Measurements from ENCODE around the gene PITPNM1. TPM values are rescaled to one million over a fixed set of nuclear protein-coding genes. Genes with fewer than 3 reads are reported as not detected.

The PITPNM1 gene
- total RNA-seq, 5 donors from 2014 or later (not counting 1 experiment from before 2014, with no cell fraction given) = 74.2 to 167 (median 149) TPM

DNA sequence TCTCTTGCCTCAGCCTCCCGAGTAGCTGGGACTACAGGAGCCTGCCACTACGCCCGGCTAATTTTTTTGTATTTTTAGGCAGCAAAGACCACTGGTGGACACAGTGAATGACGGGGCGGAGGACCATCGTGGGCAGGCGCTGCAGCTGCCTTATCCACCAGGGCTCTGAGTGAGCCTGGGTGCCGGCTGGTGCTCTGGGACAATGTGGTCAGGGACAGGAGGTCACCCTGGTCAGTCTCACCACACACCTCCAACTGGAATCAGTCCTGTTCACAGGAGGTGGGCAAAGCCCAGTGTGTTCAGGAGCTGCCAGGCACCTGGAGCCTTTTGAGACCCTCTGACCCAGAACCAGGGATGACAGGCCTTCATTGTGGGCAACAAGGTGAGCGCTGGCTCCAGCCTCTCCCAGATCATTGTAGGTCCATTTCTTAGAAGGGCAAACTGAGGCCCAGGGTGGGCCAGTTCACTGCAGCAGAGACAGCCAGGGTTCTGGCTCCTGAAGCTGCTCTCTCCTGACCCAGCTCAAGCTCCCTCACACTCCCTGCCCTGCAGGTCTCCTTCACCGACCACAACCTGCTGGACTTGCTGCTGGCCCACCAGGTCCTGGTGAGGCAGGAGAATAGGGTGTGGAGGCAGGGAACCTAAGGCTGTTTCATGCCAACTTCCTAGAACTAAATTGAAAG is 33.8 kb upstream of the PITPNM1 start:
- no peaks in the 10 kb centered on the region for H3K4me1 Mint-ChIP-seq
- Histone ChIP-seq H3K27ac (ENCODE audit: low read length) (no peak overlapping the region), H3K36me3 (ENCODE audit: control insufficient read depth in 2 of 2, extremely low read depth in 1 of 2, insufficient read depth in 1 of 2, low read length in 1 of 2) (no peaks in the 10 kb centered on the region), H3K9me3 (no peaks in the 10 kb centered on the region), H3K4me3 (ENCODE audit: control insufficient read depth in 1 of 2, extremely low read depth in 1 of 2, low read length in 1 of 2) (no peak overlapping the region), H3K27me3 (replicated peaks in 1 of 2; ENCODE audit: control insufficient read depth in 2 of 2, extremely low read depth in 1 of 2, insufficient read depth in 2 of 2, low read length in 1 of 2) (peaks cover 0 to 16% of the 10 kb centered on the region in 2 experiments), H3K4me1 (ENCODE audit: control insufficient read depth in 1 of 2, extremely low read depth in 1 of 2, insufficient read depth in 2 of 2, low read length in 2 of 2) (no peaks in the 10 kb centered on the region)
- no peak for ATAC-seq (replicated peaks in 1 of 4)
- peaks cover 3 to 4% (median 3%) of the 10 kb centered on the region in 3 donors for H3K9me3 Mint-ChIP-seq
- DNase-seq = no peak
- no peak overlapping the region for H3K27ac Mint-ChIP-seq
- H3K36me3 Mint-ChIP-seq = no peaks in the 10 kb centered on the region
- ChIA-PET POLR2A (no interaction called here), CTCF (interaction anchor here in 1 of 2 donors (0.6 kb wide), 1 partner anchor 117 kb away, joined by 3 read pairs; no protein-coding TSS in a partner anchor)
- 90% methylated on average over 5 of the region's 10 CpGs for WGBS (ENCODE audit: insufficient coverage)
- H3K27me3 Mint-ChIP-seq = peaks cover 0 to 6% of the 10 kb centered on the region in 2 donors
- H3K4me3 Mint-ChIP-seq = no peak overlapping the region

DNA sequence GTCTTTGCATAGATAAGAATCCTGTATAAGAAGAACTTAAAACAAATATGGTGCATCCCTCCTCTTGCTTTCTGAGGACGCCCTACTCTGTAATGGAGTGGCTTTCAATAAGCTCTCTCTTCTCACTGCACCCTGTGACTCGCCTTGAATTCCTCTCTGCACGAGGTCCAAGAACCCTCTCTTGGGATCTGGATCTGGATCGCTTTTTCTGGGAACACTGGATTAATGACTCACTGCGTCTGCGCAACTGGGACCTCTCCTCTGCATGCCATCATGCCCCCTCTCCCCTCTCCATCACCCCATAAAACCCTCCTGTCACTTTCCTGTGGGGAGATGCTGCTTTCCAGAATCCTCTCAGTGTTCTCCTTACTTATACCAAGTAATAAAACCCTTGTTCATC is 33.1 kb upstream of the PITPNM1 start:
- Histone ChIP-seq H3K36me3 (ENCODE audit: control insufficient read depth in 2 of 2, extremely low read depth in 1 of 2, insufficient read depth in 1 of 2, low read length in 1 of 2) (no peaks in the 10 kb centered on the region), H3K27ac (ENCODE audit: low read length) (no peak overlapping the region), H3K27me3 (replicated peaks in 1 of 2; ENCODE audit: control insufficient read depth in 2 of 2, extremely low read depth in 1 of 2, insufficient read depth in 2 of 2, low read length in 1 of 2) (peaks cover 0 to 14% of the 10 kb centered on the region in 2 experiments), H3K4me3 (ENCODE audit: control insufficient read depth in 1 of 2, extremely low read depth in 1 of 2, low read length in 1 of 2) (no peak overlapping the region), H3K4me1 (ENCODE audit: control insufficient read depth in 1 of 2, extremely low read depth in 1 of 2, insufficient read depth in 2 of 2, low read length in 2 of 2) (no peaks in the 10 kb centered on the region), H3K9me3 (no peaks in the 10 kb centered on the region)
- peaks cover 6 to 7% (median 7%) of the 10 kb centered on the region in 3 donors for H3K9me3 Mint-ChIP-seq
- H3K27me3 Mint-ChIP-seq = peaks cover 0 to 9% of the 10 kb centered on the region in 2 donors
- no peak for ATAC-seq (replicated peaks in 1 of 4)
- H3K27ac Mint-ChIP-seq = no peak overlapping the region
- ChIA-PET CTCF (interaction anchor here in 1 of 2 donors (0.6 kb wide), 1 partner anchor 118 kb away, joined by 3 read pairs; no protein-coding TSS in a partner anchor), POLR2A (no interaction called here)
- 75% methylated on average over 6 of the region's 6 CpGs for WGBS (ENCODE audit: insufficient coverage)
- H3K36me3 Mint-ChIP-seq = no peaks in the 10 kb centered on the region
- no peaks in the 10 kb centered on the region for H3K4me1 Mint-ChIP-seq
- no peak overlapping the region for H3K4me3 Mint-ChIP-seq
- DNase-seq = no peak

DNA sequence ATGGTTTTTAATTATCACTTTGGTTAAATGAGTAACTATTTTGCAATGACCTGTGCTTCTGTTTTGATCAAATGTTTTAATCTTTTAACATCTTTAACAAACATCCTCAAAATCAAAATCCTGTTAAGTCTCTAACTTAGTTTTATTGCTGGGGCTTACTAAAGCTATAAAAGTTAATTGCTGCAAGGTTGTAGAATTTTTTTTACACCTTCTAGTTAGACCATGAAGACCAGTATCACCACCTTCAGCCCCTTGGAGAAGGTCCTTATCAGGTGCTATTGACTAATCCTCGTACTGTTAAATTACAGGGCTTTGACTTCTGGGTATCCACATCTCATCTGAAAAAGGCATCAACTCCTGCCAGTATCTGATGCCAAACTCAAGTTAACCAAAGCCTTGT is 30.4 kb upstream of the PITPNM1 start:
- Mint-ChIP-seq H3K27ac (no peak overlapping the region), H3K4me3 (no peak overlapping the region), H3K36me3 (no peaks in the 10 kb centered on the region), H3K27me3 (peaks cover 0 to 9% of the 10 kb centered on the region in 2 donors), H3K9me3 (peaks cover 6 to 7% (median 7%) of the 10 kb centered on the region in 3 donors), H3K4me1 (no peaks in the 10 kb centered on the region)
- 60% methylated on average over 1 of the region's 1 CpG for WGBS (ENCODE audit: insufficient coverage)
- CTCF ChIA-PET = no interaction called here
- Histone ChIP-seq H3K4me3 (ENCODE audit: control insufficient read depth in 1 of 2, extremely low read depth in 1 of 2, low read length in 1 of 2) (no peak overlapping the region), H3K4me1 (ENCODE audit: control insufficient read depth in 1 of 2, extremely low read depth in 1 of 2, insufficient read depth in 2 of 2, low read length in 2 of 2) (no peaks in the 10 kb centered on the region), H3K36me3 (ENCODE audit: control insufficient read depth in 2 of 2, extremely low read depth in 1 of 2, insufficient read depth in 1 of 2, low read length in 1 of 2) (no peaks in the 10 kb centered on the region), H3K27me3 (replicated peaks in 1 of 2; ENCODE audit: control insufficient read depth in 2 of 2, extremely low read depth in 1 of 2, insufficient read depth in 2 of 2, low read length in 1 of 2) (peaks cover 0 to 8% of the 10 kb centered on the region in 2 experiments), H3K9me3 (no peaks in the 10 kb centered on the region), H3K27ac (ENCODE audit: low read length) (no peak overlapping the region)
- DNase-seq = no peak
- no peak for ATAC-seq (replicated peaks in 1 of 4)
- POLR2A ChIA-PET = no interaction called here

DNA sequence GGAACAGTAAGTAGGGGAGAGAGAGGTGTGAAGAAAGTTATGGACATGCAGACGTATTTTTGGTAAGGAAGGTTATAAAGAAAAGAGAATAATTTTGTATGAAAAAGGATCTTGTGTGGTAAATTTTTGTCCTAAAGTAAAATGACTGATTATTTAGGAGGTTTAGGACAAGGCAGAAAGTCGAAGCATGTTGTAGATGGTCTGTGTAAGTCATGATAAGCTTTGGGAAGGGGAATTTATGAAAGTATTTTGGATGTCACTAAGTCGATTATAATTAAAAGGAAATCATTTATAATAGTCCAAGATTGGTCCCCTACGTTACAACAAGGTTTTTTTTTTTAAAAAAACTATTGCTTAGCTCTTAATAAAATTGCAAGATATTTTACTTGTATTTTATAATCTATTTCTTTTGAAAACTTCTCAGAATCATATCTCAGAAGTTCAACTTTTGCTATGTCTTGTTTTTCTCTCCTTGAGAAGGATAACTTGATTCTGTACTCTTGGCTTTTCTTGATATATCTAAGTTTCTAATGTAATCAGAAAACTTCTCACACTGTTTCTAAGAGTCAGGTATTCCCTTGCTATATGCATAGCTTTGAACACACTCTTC is 29.0 kb upstream of the PITPNM1 start:
- H3K4me3 Mint-ChIP-seq = no peak overlapping the region
- Histone ChIP-seq H3K27ac (ENCODE audit: low read length) (no peak overlapping the region), H3K27me3 (replicated peaks in 1 of 2; ENCODE audit: control insufficient read depth in 2 of 2, extremely low read depth in 1 of 2, insufficient read depth in 2 of 2, low read length in 1 of 2) (peaks cover 0 to 11% of the 10 kb centered on the region in 2 experiments), H3K9me3 (no peaks in the 10 kb centered on the region), H3K36me3 (ENCODE audit: control insufficient read depth in 2 of 2, extremely low read depth in 1 of 2, insufficient read depth in 1 of 2, low read length in 1 of 2) (no peaks in the 10 kb centered on the region), H3K4me1 (ENCODE audit: control insufficient read depth in 1 of 2, extremely low read depth in 1 of 2, insufficient read depth in 2 of 2, low read length in 2 of 2) (no peaks in the 10 kb centered on the region), H3K4me3 (ENCODE audit: control insufficient read depth in 1 of 2, extremely low read depth in 1 of 2, low read length in 1 of 2) (no peak overlapping the region)
- 42% methylated on average over 2 of the region's 4 CpGs for WGBS (ENCODE audit: insufficient coverage)
- no peak overlapping the region for H3K27ac Mint-ChIP-seq
- H3K27me3 Mint-ChIP-seq = peaks cover 3 to 9% of the 10 kb centered on the region in 2 donors
- CTCF ChIA-PET = no interaction called here
- no peaks in the 10 kb centered on the region for H3K36me3 Mint-ChIP-seq
- H3K4me1 Mint-ChIP-seq = no peaks in the 10 kb centered on the region
- no peak for ATAC-seq (replicated peaks in 1 of 4)
- DNase-seq = no peak
- H3K9me3 Mint-ChIP-seq = peaks cover 6 to 7% (median 7%) of the 10 kb centered on the region in 3 donors
- POLR2A ChIA-PET = no interaction called here

DNA sequence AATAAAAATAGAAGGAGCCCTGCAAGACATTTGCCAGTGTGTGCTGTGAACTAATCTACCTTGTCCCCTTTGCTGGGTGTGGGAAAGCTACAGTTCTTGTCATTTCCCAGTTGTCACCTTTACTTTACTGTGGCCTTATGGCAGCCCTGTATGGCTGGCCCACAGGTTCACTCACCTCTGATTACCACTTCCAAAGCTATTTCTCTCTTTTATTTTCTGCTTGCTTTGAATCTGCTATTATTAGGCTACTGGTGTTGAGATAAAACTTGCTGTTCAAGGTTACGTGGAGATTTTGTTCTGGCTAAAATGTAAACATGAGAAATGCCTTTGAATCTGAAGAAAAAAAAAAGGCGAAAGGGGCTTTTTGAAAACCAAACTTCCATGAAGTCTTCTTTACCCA is 27.7 kb upstream of the PITPNM1 start:
- Mint-ChIP-seq H3K36me3 (no peaks in the 10 kb centered on the region), H3K27me3 (peaks cover 3 to 9% of the 10 kb centered on the region in 2 donors), H3K4me3 (no peak overlapping the region), H3K27ac (no peak overlapping the region), H3K4me1 (no peaks in the 10 kb centered on the region), H3K9me3 (peaks cover 6 to 7% (median 7%) of the 10 kb centered on the region in 3 donors)
- ChIA-PET POLR2A (no interaction called here), CTCF (no interaction called here)
- WGBS (ENCODE audit: insufficient coverage) = no CpG with 5 or more reads among the region's 2 CpGs
- no peaks in the 10 kb centered on the region for H3K36me3 ChIP-seq (ENCODE audit: control insufficient read depth in 2 of 2, extremely low read depth in 1 of 2, insufficient read depth in 1 of 2, low read length in 1 of 2)
- no peak for DNase-seq
- no peak overlapping the region for H3K27ac ChIP-seq (ENCODE audit: low read length)
- H3K27me3 ChIP-seq (replicated peaks in 1 of 2; ENCODE audit: control insufficient read depth in 2 of 2, extremely low read depth in 1 of 2, insufficient read depth in 2 of 2, low read length in 1 of 2) = peaks cover 0 to 6% of the 10 kb centered on the region in 2 experiments
- H3K4me1 ChIP-seq (ENCODE audit: control insufficient read depth in 1 of 2, extremely low read depth in 1 of 2, insufficient read depth in 2 of 2, low read length in 2 of 2) = no peaks in the 10 kb centered on the region
- H3K4me3 ChIP-seq (ENCODE audit: control insufficient read depth in 1 of 2, extremely low read depth in 1 of 2, low read length in 1 of 2) = no peak overlapping the region
- no peaks in the 10 kb centered on the region for H3K9me3 ChIP-seq
- no peak for ATAC-seq (replicated peaks in 1 of 4)

DNA sequence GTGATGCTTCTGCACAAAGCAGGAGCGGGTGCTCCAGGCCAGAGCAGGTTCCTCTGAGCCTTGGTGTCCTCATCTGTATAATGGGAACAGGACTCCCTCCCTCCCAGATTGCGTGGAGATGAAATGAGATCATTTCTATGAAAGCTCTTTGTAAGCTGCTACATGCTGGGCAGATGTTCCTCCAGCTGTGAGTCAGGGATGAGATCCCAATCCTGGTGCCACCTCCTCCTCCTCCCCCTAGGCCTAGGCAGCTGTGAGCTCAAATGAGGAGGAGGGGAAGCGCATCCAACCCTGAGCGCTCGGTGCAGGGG is 25.1 kb upstream of the PITPNM1 start:
- 100% methylated on average over 1 of the region's 5 CpGs for WGBS (ENCODE audit: insufficient coverage)
- no peak for ATAC-seq (replicated peaks in 1 of 4)
- Histone ChIP-seq H3K4me3 (ENCODE audit: control insufficient read depth in 1 of 2, extremely low read depth in 1 of 2, low read length in 1 of 2) (no peak overlapping the region), H3K27me3 (replicated peaks in 1 of 2; ENCODE audit: control insufficient read depth in 2 of 2, extremely low read depth in 1 of 2, insufficient read depth in 2 of 2, low read length in 1 of 2) (peaks cover 0 to 28% of the 10 kb centered on the region in 2 experiments), H3K9me3 (no peaks in the 10 kb centered on the region), H3K36me3 (ENCODE audit: control insufficient read depth in 2 of 2, extremely low read depth in 1 of 2, insufficient read depth in 1 of 2, low read length in 1 of 2) (no peaks in the 10 kb centered on the region), H3K27ac (ENCODE audit: low read length) (no peak overlapping the region), H3K4me1 (ENCODE audit: control insufficient read depth in 1 of 2, extremely low read depth in 1 of 2, insufficient read depth in 2 of 2, low read length in 2 of 2) (no peaks in the 10 kb centered on the region)
- peaks cover 15% of the 10 kb centered on the region in 2 donors for H3K27me3 Mint-ChIP-seq
- no peak for DNase-seq
- ChIA-PET CTCF (no interaction called here), POLR2A (no interaction called here)
- peaks cover 6 to 7% (median 7%) of the 10 kb centered on the region in 3 donors for H3K9me3 Mint-ChIP-seq
- H3K4me1 Mint-ChIP-seq = no peaks in the 10 kb centered on the region
- no peaks in the 10 kb centered on the region for H3K36me3 Mint-ChIP-seq
- no peak overlapping the region for H3K4me3 Mint-ChIP-seq
- H3K27ac Mint-ChIP-seq = no peak overlapping the region
